Adrenal gland (tissue), 5 donors: ENCODE results near the gene TMEM273.

ENCODE experiments used
- POLR2A ChIP-seq, 2 donors: fragments of 450-650 bp; IDR thresholded peaks; one replicate each; pipeline ENCODE4 v1.6.1; 2017; ENCODE audit warnings: antibody characterized with exemption in 2 of 2, mild to moderate bottlenecking in 2 of 2, moderate library complexity in 1 of 2
- TF ChIP-seq, protein P1 (sequence below), 6 experiments: fragments of 450-650 bp in 4 of 6; fragments of 200-600 bp in 2 of 6; sonication (generic) in 1 of 6; IDR thresholded peaks; 1 replicate in 5 of 6; 2 replicates in 1 of 6; pipeline versions ENCODE4 v1.5.1 to v1.8.0; 2016 to 2021; ENCODE audit warnings: antibody characterized with exemption in 6 of 6, mild to moderate bottlenecking in 2 of 6, moderate library complexity in 1 of 6
- donor health status: DM: no; HTN: no; CAD: no.

DNA sequence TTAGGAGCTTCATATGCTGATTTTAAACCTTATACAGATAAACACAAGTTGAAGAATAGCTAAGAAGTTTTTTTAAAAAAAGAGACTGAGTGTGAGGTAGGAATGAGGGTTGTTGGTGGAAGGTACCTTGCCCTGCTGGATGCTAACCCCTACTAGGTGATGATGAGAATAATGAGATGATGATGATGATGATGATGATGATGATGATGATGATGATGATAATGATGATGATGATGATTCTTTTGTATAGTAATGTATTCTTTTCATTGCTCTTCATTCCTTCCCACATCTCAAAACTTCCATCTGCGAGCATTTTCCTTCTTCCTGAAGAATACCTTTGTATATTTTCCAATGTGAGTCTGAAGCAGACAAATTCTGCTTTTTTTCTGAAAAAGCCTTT lies 14.1 kb upstream of the TMEM273 start:
- TF ChIP-seq, protein P1, sequence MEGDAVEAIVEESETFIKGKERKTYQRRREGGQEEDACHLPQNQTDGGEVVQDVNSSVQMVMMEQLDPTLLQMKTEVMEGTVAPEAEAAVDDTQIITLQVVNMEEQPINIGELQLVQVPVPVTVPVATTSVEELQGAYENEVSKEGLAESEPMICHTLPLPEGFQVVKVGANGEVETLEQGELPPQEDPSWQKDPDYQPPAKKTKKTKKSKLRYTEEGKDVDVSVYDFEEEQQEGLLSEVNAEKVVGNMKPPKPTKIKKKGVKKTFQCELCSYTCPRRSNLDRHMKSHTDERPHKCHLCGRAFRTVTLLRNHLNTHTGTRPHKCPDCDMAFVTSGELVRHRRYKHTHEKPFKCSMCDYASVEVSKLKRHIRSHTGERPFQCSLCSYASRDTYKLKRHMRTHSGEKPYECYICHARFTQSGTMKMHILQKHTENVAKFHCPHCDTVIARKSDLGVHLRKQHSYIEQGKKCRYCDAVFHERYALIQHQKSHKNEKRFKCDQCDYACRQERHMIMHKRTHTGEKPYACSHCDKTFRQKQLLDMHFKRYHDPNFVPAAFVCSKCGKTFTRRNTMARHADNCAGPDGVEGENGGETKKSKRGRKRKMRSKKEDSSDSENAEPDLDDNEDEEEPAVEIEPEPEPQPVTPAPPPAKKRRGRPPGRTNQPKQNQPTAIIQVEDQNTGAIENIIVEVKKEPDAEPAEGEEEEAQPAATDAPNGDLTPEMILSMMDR (IDR thresholded peaks at IDR 0.05): no peak
- TF ChIP-seq POLR2A (IDR thresholded peaks at IDR 0.05): no peak
